GM21737 (cell line): ENCODE data around the gene ESYT2.

ENCODE experiments used
- ATAC-seq: cut with Tn5 transposase; IDR thresholded peaks from one replicate; pipeline ENCODE4 v1.9.1; 2021; ENCODE audit warnings: mild to moderate bottlenecking, moderate library complexity; ENCODE audit not compliant: unreplicated experiment

ESYT2 gene

GRCh38 chr7:158771213-158771834, 58.0 kb downstream of the ESYT2 start:
- ATAC-seq, result no peak

DNA sequence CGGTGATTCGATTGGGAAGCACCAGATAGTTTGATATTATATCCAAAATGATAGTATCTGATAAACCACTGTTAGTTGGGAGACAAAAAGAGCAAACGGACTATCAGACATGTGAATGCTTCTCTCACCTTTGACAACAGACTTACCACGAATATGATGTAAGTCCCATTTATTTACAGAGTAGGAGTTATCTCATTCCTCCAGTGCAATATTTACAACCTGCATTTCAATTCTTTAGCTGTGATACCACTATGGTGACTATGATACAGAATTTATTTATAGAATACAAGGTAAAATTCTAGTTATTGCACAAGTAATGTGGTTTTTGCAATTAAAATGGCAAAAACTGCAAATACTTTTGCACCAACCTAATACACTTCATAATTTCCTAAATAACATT, 61.6 kb downstream of the ESYT2 start:
- no peak for ATAC-seq

DNA sequence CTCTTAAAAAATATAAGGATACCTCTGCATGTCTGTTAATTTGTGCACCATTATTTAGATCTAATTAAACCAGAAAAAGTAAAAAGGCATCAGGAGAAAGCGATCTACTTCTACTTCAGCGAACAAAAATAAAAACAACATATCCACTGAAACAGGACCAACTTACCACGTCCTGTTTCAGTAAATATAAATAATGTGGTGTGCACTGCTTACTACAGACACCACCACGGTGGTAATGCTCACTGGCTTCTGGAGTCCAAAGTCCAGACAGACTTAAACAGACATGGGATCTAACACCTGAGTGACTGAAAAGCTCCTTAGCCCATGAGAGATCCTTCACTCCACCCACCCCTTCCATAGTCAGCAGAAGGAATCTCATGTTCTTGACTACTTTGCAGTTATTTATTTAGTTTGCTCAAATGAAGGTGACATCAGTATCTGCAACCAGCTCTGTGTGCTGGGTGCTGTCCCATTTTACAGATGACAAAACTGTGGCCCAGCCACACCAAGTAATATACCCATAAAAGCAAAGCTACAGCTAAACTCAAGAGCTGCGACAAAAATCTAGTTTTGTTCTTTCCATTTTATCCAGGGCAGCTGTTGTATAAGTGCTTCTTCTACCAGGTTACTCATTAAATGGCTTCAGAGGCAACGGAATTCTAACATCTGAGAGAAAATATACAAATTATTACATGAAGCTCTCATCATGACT, 62.6 kb downstream of the ESYT2 start:
- no peak for ATAC-seq

DNA sequence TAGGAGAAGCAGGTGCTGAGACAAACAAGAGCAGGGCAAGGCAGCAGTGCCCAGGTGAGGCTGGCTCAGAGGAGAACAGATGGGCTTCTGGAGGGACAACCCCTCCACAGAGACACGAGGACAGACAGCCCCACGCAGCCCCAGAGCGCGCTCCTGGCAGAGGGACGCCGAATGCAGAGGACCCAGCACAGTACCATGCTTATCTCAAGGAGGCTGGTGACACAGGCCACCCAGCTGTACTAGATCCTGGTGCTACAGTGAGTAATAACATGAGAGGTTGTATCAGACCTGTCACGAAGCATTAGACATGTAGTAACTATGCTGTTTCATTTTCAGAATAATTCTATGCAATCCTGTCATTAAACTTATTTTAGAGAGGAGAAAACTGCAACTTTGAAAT, 64.3 kb downstream of the ESYT2 start:
- no peak for ATAC-seq

DNA sequence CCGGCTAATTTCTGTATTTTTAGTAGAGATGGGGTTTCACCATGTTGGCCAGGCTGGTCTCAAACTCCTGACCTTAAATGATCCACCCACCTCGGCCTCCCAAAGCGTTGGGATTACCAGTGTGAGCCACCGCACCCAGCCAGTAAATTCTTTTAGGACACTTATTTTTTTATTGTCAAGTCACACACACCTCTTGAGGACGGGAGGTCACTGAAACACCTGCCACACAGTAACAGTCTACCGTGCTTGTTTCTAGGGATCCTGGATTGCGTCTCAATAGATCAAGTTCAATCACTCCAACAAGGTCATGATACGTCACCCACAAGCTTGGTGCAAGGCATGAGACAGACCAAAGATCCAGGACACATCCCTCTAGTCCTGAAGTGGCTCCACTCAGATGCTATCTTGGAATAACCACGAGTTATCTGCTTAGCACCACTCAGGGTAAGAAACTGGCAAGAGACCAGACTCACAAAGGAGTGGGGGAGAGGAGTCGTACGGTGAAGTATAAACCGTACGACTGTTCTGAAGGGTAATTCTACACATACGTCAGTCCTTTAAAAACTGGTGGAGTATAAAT, 65.8 kb downstream of the ESYT2 start:
- no peak for ATAC-seq

GRCh38 chr7:158761945-158762344, 67.4 kb downstream of the ESYT2 start:
- no peak for ATAC-seq

GRCh38 chr7:158760936-158761335, 68.4 kb downstream of the ESYT2 start:
- ATAC-seq, result no peak

DNA sequence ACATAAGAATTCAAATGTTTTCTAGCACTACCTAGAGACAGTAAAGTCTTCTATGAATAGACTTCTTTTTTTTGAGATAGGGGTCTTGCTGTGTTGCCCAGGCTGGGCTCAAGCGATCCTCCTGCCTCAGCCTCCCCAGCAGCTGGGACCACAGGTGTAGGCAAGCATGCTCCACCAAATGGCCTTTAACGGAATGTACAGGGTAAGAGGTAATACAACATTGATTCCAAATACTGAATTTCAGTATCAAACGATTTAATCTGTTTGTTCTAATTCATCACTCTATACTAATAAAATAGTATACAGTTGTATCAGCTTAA, 68.9 kb downstream of the ESYT2 start:
- no peak for ATAC-seq

GRCh38 chr7:158759749-158760444, 69.4 kb downstream of the ESYT2 start:
- ATAC-seq, result no peak

GRCh38 chr7:158759245-158759614, 70.1 kb downstream of the ESYT2 start:
- ATAC-seq, result no peak

DNA sequence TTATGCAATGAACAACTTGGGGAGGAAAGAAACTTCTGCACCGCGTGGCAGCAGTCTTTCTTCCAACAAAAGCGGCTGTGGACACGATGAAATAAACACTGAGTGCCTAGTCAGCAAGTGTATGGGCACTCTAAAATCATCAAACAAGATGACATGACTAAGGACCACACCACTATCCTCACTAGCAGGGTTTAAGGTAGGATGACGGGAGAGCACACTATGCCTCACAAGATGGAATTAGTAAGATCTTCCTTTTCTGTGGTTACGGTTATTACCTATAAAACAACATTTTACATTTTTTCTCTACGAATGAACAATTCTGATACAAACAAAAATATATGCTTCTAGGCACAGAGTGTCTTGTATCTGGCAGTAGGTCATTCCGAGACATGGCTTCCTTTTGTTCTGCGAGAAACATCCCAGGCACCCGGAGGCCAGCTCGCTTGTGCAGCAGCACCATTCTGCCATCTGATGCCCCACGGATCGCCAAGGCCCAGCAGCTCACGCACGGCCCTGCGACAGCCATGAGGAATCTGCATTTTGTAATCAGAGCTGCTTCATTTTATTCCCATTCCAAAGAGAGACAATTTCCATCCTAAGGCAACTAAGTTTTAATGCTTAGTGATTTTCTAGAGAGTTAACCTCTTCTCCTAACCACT, 70.6 kb downstream of the ESYT2 start:
- no peak for ATAC-seq

GRCh38 chr7:158757404-158757989, 71.8 kb downstream of the ESYT2 start:
- no peak for ATAC-seq

DNA sequence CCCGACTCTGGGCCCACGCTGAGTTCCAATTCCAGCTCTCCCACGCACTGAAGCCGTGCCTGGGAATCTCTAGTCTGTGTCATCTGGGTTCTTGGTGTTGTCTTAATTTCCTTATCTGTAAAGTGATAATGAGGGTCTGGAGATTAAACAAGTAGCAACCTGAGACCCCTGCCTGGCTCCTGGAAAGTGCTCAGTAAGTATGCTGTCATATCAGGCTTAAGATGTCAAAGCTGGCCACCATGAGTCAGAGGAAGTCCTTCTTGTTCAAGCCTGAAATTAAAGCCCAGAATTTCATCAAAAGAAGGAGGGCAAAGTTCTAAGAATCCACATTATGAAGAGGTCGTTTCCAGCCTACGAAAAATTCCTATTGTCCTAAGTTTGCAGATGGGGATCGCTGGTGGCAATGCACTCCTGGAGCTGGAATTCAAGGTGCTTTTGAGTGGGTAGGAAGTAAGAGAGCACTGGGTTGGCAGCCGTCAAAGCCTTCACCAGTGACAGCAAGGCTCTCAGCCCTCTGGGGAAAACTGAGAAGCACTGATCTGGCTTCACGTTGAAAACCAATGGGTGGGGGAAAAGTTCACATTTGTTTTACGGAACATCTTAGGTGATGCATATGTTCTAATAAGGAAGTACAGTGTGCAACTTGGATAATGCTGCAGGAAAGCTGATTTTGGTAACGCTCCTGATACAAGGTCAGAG, 74.4 kb downstream of the ESYT2 start:
- no peak for ATAC-seq

- no peak for ATAC-seq
Observed at GRCh38 chr7:158753900-158754299, 75.4 kb downstream of the ESYT2 start.

DNA sequence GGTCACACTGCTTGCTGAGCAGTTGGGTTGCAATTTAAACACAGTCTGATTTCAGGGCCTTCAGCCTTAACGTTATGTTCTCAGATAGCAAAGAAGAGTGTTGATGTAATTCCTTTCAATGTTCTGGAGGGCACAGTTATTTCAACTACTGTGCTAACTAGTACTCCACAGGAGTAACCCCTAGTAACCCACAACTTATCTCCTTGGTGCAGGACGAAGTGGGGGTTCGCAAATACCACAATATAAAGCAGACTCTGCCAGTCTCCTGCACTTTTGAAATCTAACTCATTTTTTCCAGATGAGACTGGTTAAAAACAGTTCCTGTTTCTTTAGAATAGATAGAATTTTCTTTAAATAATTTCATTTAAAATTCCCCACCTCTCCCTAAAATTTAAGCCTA, 77.6 kb downstream of the ESYT2 start:
- no peak for ATAC-seq

GRCh38 chr7:158751199-158751598, 78.1 kb downstream of the ESYT2 start:
- no peak for ATAC-seq

DNA sequence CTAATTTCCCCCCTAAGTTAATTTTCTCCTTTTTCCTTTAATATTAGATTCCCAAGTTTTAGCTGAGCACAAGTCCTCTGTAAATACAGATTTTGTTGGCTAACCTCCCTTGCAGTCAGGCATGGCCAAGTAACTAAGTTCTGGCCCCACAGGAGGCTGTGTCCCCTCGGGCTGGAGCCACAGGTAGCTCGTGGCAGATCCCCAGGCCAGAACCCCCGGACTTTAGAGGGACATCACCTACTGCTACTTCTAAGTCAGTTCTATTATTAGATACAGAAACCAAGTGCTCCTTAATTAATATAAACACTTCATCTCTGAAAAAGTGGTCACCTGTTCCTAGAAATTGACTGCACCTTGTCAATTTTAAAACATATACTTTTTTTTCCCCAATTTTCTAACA, 78.6 kb downstream of the ESYT2 start:
- no peak for ATAC-seq

DNA sequence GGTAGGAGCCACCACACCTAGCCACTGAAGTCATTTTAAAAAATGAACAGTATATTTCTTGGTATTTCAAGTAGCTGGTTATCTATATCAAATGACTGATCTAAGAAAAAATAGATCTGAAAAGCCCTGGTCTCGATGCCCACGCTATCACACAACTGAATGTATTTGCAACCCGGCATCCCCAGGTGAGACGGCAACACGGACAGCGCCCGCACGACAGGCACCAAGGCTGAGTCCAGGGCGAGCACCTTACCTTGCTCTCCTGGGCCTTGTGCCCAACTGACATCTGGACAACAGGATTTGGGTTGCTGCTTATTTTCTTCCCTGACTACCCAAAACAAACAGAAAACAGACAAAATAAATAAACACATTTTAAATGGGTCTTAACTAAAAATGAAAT, 79.9 kb downstream of the ESYT2 start:
- no peak for ATAC-seq

DNA sequence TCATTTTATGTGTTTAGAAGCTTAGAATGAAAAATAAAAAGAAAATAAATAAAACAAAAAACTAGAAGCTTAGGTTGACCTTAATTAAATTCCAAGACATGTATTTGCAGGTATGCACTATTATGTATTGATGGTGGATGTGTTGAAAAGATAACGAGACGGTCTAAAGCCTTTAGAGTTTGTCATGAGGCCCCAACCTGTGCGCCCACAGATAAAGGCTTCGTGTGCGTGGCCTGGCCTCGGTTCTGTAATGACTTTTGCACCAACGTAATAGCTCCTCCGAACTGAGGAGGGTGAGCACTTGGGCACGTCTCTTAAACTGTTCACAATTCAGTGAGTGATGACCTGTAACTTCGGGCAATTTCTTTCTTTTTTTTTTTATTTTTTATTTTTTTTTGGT, 81.0 kb downstream of the ESYT2 start:
- no peak for ATAC-seq

- ATAC-seq, result no peak
Observed at GRCh38 chr7:158747408-158747807, 81.9 kb downstream of the ESYT2 start.

DNA sequence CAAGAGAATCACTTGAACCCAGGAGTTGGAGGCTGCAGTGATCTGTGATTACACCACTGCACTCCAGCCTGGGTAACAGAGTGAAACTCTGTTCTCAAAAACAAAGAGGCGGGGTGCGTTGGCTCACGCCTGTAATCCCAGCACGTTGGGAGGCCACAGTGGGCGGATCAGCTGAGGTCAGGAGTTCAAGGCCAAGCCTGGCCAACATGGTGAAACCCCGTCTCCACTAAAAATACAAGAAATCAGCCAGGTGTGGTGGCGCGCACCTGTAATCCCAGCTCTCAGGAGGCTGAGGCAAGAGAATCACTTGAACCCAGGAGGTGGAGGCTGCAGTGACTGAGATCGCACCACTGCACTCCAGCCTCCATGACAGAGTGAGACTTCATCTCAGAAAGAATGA, 82.4 kb downstream of the ESYT2 start:
- ATAC-seq, result no peak
